Endodermal cell (in vitro differentiated cells): Measurements from ENCODE around the gene CALML5. TPM values are rescaled to one million over a fixed set of nuclear protein-coding genes. Genes with fewer than 3 reads are reported as not detected.

Source experiments
- DNase-seq: peaks from one replicate; pipeline ENCODE4 v3.0.0-alpha.2; 2017
- H3K27ac ChIP-seq: 2 replicates; pipeline ENCODE4 v1.5.1; 2013; ENCODE audit warnings: mild to moderate bottlenecking, low read depth, low read length, moderate library complexity
- H3K27me3 ChIP-seq: 2 replicates; pipeline ENCODE4 v1.6.1; 2013; ENCODE audit warnings: mild to moderate bottlenecking, low read length, moderate library complexity; ENCODE audit not compliant: insufficient read depth, control insufficient read depth, poor library complexity, severe bottlenecking
- H3K36me3 ChIP-seq: 2 replicates; pipeline ENCODE4 v1.7.0; 2013; ENCODE audit warnings: mild to moderate bottlenecking, low read length, moderate library complexity; ENCODE audit not compliant: control insufficient read depth, insufficient read depth
- H3K4me1 ChIP-seq: one replicate; pipeline ENCODE4 v1.7.0; 2013; ENCODE audit warnings: low read length; ENCODE audit not compliant: control insufficient read depth, insufficient read depth
- H3K4me3 ChIP-seq: 2 replicates; pipeline ENCODE4 v1.5.1; 2013; ENCODE audit warnings: mild to moderate bottlenecking, low read length, moderate library complexity
- H3K9ac ChIP-seq: 2 replicates; pipeline ENCODE4 v1.6.1; 2013; ENCODE audit warnings: mild to moderate bottlenecking, low read length, moderate library complexity; ENCODE audit not compliant: poor library complexity, severe bottlenecking; ENCODE audit errors: extremely low read depth
- H3K9me3 ChIP-seq: 2 replicates; pipeline ENCODE4 v1.6.1; 2013; ENCODE audit warnings: mild to moderate bottlenecking, low read length, moderate library complexity; ENCODE audit not compliant: control insufficient read depth
- H3K27ac Mint-ChIP-seq: 2 replicates; pipeline ENCODE4 v1.8.0; 2020; ENCODE audit warnings: mixed read lengths
- H3K27me3 Mint-ChIP-seq: 2 replicates; pipeline ENCODE4 v1.8.0; 2021; ENCODE audit warnings: mild to moderate bottlenecking, mixed read lengths; ENCODE audit not compliant: insufficient read depth
- H3K36me3 Mint-ChIP-seq: 2 replicates; pipeline ENCODE4 v1.8.0; 2020; ENCODE audit warnings: low read depth, mixed read lengths
- H3K4me1 Mint-ChIP-seq: 2 replicates; pipeline ENCODE4 v1.8.0; 2020; ENCODE audit warnings: mixed read lengths
- H3K4me3 Mint-ChIP-seq: 2 replicates; pipeline ENCODE4 v1.8.0; 2020; ENCODE audit warnings: mild to moderate bottlenecking, moderate library complexity, mixed read lengths
- H3K9me3 Mint-ChIP-seq: 2 replicates; pipeline ENCODE4 v1.8.0; 2020; ENCODE audit warnings: mild to moderate bottlenecking, mixed read lengths
- WGBS, 2 experiments: methylation state at CpG; one replicate each; pipeline versions ENCODE4 v1.1.5 to v1.1.7; 2013; ENCODE audit warnings: missing lambda C conversion rate in 2 of 2, mixed read lengths in 1 of 2; ENCODE audit not compliant: insufficient coverage in 1 of 2, insufficient read length in 1 of 2; 5-methylcytosine and 5-hydroxymethylcytosine counted together
- total RNA-seq, 2 donors: library from RNA; stranded (reverse); fragmentation: NEBNext Ultra II Directional in 1 of 2; extraction: Animal tissue kit (Norgen Biotek cat#: 25700) in 1 of 2; gene quantifications; 2 replicates in 1 of 2; 3 replicates in 1 of 2; pipeline ENCODE4 v1.2.1, GENCODE V29; 2021
- TF ChIP-seq, protein P1 (sequence below): fragments of 200-600 bp; sonication (generic); conservative IDR thresholded peaks from 2 replicates; pipeline ENCODE4 v1.5.0; 2021; ENCODE audit warnings: antibody characterized with exemption, mild to moderate bottlenecking

CALML5 gene
- total RNA-seq, 2 donors from 2014 or later, result not detected

GRCh38 chr10:5531558-5532306, 32.4 kb upstream of the CALML5 start:
- Histone ChIP-seq H3K9ac (no peak overlapping the region), H3K27me3 (no peaks in the 10 kb centered on the region), H3K36me3 (no peaks in the 10 kb centered on the region), H3K27ac (no peak overlapping the region), H3K4me3 (no peak overlapping the region), H3K4me1 (peaks cover 10% of the 10 kb centered on the region), H3K9me3 (no peaks in the 10 kb centered on the region)
- Mint-ChIP-seq H3K9me3 (no peaks in the 10 kb centered on the region), H3K27me3 (peaks cover 1% of the 10 kb centered on the region), H3K36me3 (no peaks in the 10 kb centered on the region), H3K4me3 (no peak overlapping the region), H3K4me1 (peaks cover 7% of the 10 kb centered on the region), H3K27ac (no peak overlapping the region)
- peak; percentile 24 for DNase-seq
- TF ChIP-seq, protein P1, sequence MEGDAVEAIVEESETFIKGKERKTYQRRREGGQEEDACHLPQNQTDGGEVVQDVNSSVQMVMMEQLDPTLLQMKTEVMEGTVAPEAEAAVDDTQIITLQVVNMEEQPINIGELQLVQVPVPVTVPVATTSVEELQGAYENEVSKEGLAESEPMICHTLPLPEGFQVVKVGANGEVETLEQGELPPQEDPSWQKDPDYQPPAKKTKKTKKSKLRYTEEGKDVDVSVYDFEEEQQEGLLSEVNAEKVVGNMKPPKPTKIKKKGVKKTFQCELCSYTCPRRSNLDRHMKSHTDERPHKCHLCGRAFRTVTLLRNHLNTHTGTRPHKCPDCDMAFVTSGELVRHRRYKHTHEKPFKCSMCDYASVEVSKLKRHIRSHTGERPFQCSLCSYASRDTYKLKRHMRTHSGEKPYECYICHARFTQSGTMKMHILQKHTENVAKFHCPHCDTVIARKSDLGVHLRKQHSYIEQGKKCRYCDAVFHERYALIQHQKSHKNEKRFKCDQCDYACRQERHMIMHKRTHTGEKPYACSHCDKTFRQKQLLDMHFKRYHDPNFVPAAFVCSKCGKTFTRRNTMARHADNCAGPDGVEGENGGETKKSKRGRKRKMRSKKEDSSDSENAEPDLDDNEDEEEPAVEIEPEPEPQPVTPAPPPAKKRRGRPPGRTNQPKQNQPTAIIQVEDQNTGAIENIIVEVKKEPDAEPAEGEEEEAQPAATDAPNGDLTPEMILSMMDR, result no peak
- 91 to 95% methylated on average over 9 to 10 of the region's 10 CpGs for WGBS, 2 experiments

DNA sequence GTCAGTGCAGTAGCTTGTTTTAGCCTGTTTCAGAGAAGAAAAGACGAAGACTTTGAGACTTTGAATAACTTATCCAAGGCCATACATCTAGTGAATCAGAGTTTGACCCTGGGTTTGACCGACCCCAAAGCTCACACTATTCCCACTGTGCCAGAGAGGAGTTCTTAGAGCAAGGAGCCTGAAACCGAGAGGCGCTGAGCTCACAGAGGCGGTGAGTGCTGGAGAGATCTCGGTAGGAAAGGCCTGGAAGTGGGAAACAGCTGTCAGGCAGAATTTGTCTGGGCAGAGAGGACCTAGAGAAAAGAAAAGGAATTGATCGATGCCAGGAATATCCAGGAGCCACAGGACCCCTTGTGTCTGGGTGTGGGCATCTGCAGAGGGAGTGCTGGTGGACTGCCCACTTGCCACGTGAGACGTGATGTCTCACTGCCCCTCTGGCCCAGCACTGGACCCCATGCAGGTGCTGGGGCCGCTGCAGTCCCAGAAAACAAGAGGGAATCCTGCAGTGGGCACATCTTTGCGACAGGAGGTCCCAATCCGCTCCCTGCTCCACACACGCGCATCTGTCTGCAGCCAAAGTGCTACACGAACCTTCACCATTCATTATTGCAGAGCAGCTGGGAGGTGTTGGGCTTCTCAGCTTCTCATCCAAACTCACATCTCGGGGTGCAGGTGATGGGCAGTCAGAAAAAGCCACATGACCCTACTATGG, 31.6 kb upstream of the CALML5 start:
- no peaks in the 10 kb centered on the region for H3K36me3 Mint-ChIP-seq
- no peaks in the 10 kb centered on the region for H3K9me3 Mint-ChIP-seq
- peak; percentile 22 for DNase-seq
- Histone ChIP-seq H3K4me3 (no peak overlapping the region), H3K27ac (no peak overlapping the region), H3K27me3 (no peaks in the 10 kb centered on the region), H3K9me3 (no peaks in the 10 kb centered on the region), H3K4me1 (peaks cover 10% of the 10 kb centered on the region), H3K9ac (no peak overlapping the region), H3K36me3 (no peaks in the 10 kb centered on the region)
- H3K4me1 Mint-ChIP-seq, result peaks cover 7% of the 10 kb centered on the region
- no peak overlapping the region for H3K27ac Mint-ChIP-seq
- TF ChIP-seq, protein P1, result no peak
- H3K27me3 Mint-ChIP-seq, result peaks cover 1% of the 10 kb centered on the region
- WGBS, 2 experiments, result 91 to 95% methylated on average over 10 to 16 of the region's 16 CpGs
- no peak overlapping the region for H3K4me3 Mint-ChIP-seq

GRCh38 chr10:5530412-5530806, 31.0 kb upstream of the CALML5 start:
- H3K36me3 Mint-ChIP-seq, result no peaks in the 10 kb centered on the region
- no peaks in the 10 kb centered on the region for H3K9me3 Mint-ChIP-seq
- WGBS, 2 experiments, result 96 to 100% methylated on average over 4 to 5 of the region's 5 CpGs
- H3K9me3 ChIP-seq, result no peaks in the 10 kb centered on the region
- no peak overlapping the region for H3K27ac ChIP-seq
- no peak overlapping the region for H3K4me3 Mint-ChIP-seq
- H3K27me3 ChIP-seq, result no peaks in the 10 kb centered on the region
- TF ChIP-seq, protein P1, result no peak
- no peak overlapping the region for H3K4me3 ChIP-seq
- H3K27ac Mint-ChIP-seq, result no peak overlapping the region
- H3K27me3 Mint-ChIP-seq, result peaks cover 1% of the 10 kb centered on the region
- peaks cover 10% of the 10 kb centered on the region for H3K4me1 ChIP-seq
- H3K36me3 ChIP-seq, result no peaks in the 10 kb centered on the region
- DNase-seq, result no peak
- H3K9ac ChIP-seq, result no peak overlapping the region
- H3K4me1 Mint-ChIP-seq, result peaks cover 7% of the 10 kb centered on the region
